Endothelial cell (in vitro differentiated cells): ENCODE results near the gene GNG4. TPM values are rescaled to one million over a fixed set of nuclear protein-coding genes. Genes with fewer than 3 reads are reported as not detected.

Source experiments
- DNase-seq: peaks from one replicate; pipeline ENCODE4 v3.0.0; 2021; ENCODE audit warnings: low spot score
- H3K27ac Mint-ChIP-seq: one replicate; pipeline ENCODE4 v1.8.0; 2021; ENCODE audit warnings: mixed read lengths, inconsistent platforms; ENCODE audit not compliant: unreplicated experiment
- H3K27me3 Mint-ChIP-seq: one replicate; pipeline ENCODE4 v1.8.0; 2021; ENCODE audit warnings: mild to moderate bottlenecking, moderate library complexity, mixed read lengths, inconsistent platforms; ENCODE audit not compliant: unreplicated experiment
- H3K36me3 Mint-ChIP-seq: one replicate; pipeline ENCODE4 v1.8.0; 2021; ENCODE audit warnings: mild to moderate bottlenecking, low read depth, mixed read lengths, inconsistent platforms; ENCODE audit not compliant: unreplicated experiment
- H3K4me1 Mint-ChIP-seq: one replicate; pipeline ENCODE4 v1.8.0; 2021; ENCODE audit warnings: mild to moderate bottlenecking, mixed read lengths, inconsistent platforms; ENCODE audit not compliant: unreplicated experiment
- H3K4me3 Mint-ChIP-seq: one replicate; pipeline ENCODE4 v1.8.0; 2021; ENCODE audit warnings: mild to moderate bottlenecking, mixed read lengths, inconsistent platforms; ENCODE audit not compliant: unreplicated experiment
- H3K9me3 Mint-ChIP-seq: one replicate; pipeline ENCODE4 v1.8.0; 2021; ENCODE audit warnings: mixed read lengths, inconsistent platforms; ENCODE audit not compliant: unreplicated experiment
- total RNA-seq: library from RNA; stranded (reverse); fragmentation: NEBNext Ultra II Directional; extraction: Animal tissue kit (Norgen Biotek cat#: 25700); gene quantifications from one replicate; pipeline ENCODE4 v1.2.1, GENCODE V29; 2021; ENCODE audit not compliant: unreplicated experiment
- TF ChIP-seq, protein P1 (sequence below): fragments of 200-600 bp; sonication (generic); IDR thresholded peaks from one replicate; pipeline ENCODE4 v1.5.0; 2021; ENCODE audit warnings: antibody characterized with exemption; ENCODE audit not compliant: unreplicated experiment

The GNG4 gene
- total RNA-seq, 1 donor from 2014 or later = 1.8 TPM

DNA sequence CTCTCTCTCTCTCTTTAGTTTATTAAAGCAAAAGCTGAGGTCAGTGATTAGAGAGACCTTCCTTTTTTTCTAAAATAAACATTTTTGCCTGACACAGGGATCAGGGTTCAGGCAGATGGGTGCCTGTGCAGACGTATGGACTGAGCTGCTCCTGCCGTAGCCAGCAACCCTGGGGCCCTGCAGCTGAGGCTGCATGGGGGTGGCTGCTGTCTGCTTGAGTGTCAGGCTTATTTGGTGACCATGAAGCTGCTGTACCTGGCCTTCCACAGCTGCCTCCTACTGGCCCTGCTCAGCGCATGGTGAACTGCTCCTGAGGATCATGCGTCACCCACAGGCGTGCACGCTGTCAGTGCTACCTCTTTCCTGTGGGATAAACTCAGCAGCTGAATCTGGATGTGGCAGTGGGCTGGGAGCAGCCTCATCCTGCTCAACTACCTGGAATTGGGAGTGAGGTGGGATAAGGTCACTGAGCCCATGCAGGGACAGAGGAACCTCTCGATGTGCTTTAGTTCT lies 35.1 kb downstream of the GNG4 start:
- H3K27me3 Mint-ChIP-seq = no peaks in the 10 kb centered on the region
- no peaks in the 10 kb centered on the region for H3K4me1 Mint-ChIP-seq
- H3K9me3 Mint-ChIP-seq = no peaks in the 10 kb centered on the region
- H3K36me3 Mint-ChIP-seq = no peaks in the 10 kb centered on the region
- no peak overlapping the region for H3K4me3 Mint-ChIP-seq
- TF ChIP-seq, protein P1, sequence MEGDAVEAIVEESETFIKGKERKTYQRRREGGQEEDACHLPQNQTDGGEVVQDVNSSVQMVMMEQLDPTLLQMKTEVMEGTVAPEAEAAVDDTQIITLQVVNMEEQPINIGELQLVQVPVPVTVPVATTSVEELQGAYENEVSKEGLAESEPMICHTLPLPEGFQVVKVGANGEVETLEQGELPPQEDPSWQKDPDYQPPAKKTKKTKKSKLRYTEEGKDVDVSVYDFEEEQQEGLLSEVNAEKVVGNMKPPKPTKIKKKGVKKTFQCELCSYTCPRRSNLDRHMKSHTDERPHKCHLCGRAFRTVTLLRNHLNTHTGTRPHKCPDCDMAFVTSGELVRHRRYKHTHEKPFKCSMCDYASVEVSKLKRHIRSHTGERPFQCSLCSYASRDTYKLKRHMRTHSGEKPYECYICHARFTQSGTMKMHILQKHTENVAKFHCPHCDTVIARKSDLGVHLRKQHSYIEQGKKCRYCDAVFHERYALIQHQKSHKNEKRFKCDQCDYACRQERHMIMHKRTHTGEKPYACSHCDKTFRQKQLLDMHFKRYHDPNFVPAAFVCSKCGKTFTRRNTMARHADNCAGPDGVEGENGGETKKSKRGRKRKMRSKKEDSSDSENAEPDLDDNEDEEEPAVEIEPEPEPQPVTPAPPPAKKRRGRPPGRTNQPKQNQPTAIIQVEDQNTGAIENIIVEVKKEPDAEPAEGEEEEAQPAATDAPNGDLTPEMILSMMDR = no peak
- no peak overlapping the region for H3K27ac Mint-ChIP-seq
- DNase-seq = no peak

DNA sequence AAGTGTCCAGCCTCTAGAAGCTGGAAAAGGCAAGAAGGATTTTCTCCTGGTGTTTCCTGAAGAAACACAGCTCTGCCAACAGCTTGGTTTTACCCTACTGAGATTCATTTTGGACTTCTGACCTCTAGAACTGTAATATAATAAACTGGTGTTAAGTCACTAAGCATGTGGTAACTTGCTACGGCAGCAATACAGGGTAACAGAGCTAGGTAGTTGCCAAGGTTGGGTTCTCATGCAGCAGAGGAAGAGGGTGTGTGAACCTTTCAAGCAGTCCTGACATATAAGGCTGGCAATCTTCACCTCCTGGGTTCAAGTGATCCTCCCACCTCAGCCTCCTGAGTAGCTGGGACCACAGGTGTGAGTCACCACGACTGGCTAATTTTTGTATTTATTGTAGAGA lies 36.0 kb downstream of the GNG4 start:
- TF ChIP-seq, protein P1 = no peak
- DNase-seq = no peak
- Mint-ChIP-seq H3K27me3 (no peaks in the 10 kb centered on the region), H3K4me1 (no peaks in the 10 kb centered on the region), H3K36me3 (no peaks in the 10 kb centered on the region), H3K9me3 (no peaks in the 10 kb centered on the region), H3K4me3 (no peak overlapping the region), H3K27ac (no peak overlapping the region)

DNA sequence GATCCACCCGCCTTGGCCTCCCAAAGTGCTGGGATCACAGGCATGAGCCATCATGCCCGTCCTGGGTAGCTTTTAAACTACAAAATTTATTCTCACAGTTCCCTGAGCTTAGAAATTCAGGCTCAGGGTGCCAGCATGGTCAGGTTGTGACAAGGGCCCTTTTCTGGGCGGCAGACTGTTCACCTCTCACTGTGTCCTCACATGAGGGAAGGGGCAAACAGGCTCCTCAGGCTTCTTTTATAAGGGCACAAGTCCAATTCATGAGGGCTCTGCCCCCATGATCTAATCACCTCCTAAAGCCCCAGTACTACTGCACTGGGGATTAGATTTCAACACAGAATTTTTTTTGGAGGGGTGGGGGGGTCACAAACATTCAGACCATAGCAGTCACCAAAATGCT lies 36.8 kb downstream of the GNG4 start:
- Mint-ChIP-seq H3K27me3 (no peaks in the 10 kb centered on the region), H3K4me3 (no peak overlapping the region), H3K4me1 (no peaks in the 10 kb centered on the region), H3K27ac (no peak overlapping the region), H3K36me3 (no peaks in the 10 kb centered on the region), H3K9me3 (no peaks in the 10 kb centered on the region)
- DNase-seq = no peak
- TF ChIP-seq, protein P1 = no peak

DNA sequence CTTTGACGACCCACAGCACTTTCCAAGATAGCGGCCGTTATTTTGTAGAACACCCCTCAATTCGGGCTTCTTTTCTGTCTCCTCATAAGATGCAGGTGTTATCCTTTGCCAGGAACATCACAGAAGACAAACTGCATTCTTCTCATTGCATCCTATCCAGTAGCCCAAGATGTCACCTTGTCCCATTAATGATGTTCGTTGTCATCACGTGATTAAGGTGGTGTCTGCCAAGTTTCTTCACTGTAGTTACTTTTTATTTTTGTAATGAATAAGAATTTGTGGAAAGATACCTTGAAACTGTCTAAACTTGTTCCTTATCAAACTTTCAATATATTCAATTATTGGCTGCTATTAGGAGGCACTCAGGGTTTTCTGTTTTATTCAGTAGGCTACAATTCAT lies 39.4 kb downstream of the GNG4 start:
- Mint-ChIP-seq H3K27me3 (no peaks in the 10 kb centered on the region), H3K27ac (no peak overlapping the region), H3K4me3 (no peak overlapping the region), H3K4me1 (peaks cover 3% of the 10 kb centered on the region), H3K9me3 (no peaks in the 10 kb centered on the region), H3K36me3 (no peaks in the 10 kb centered on the region)
- TF ChIP-seq, protein P1 = no peak
- DNase-seq = no peak

DNA sequence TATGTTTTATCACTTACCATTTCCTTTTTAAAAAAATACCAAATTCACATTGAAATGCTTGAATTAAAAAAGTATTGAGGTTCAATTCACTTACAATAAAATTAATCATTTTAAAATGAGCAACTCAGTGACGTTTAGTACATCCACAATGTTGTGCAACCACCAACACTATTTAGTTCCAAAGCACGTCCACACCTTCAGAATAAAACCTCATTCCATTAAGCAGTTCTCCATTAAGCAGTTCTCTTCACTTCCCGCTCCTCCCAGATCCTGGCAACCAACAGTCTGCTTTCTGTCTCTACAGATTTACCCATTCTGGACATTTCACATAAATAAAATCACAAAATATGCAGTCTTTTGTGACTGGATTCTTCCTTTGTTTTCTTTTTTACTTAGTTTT lies 41.3 kb downstream of the GNG4 start:
- H3K9me3 Mint-ChIP-seq = no peaks in the 10 kb centered on the region
- DNase-seq = no peak
- no peak overlapping the region for H3K4me3 Mint-ChIP-seq
- no peaks in the 10 kb centered on the region for H3K36me3 Mint-ChIP-seq
- TF ChIP-seq, protein P1 = no peak
- H3K4me1 Mint-ChIP-seq = peaks cover 3% of the 10 kb centered on the region
- no peak overlapping the region for H3K27ac Mint-ChIP-seq
- H3K27me3 Mint-ChIP-seq = no peaks in the 10 kb centered on the region
